GM19455 (cell line): Measurements from ENCODE around the gene PRM1.
A peak's percentile ranks its signal among the peaks of the same experiment; 100 is the strongest.
"Not testable (repeated sequence)": the region's sequence is repeated elsewhere in the genome, so short reads cannot be mapped to it uniquely, and the experiment has no call there.

ENCODE experiments used
- ATAC-seq: cut with Tn5 transposase; IDR thresholded peaks from one replicate; pipeline ENCODE4 v1.9.1; 2021; ENCODE audit not compliant: unreplicated experiment

The PRM1 gene

GRCh38 chr16:11298143-11298900, 17.2 kb upstream of the PRM1 start:
- ATAC-seq = no peak

- ATAC-seq = peak; percentile 76
Measured at GRCh38 chr16:11297492-11298142, 16.5 kb upstream of the PRM1 start.

GRCh38 chr16:11296706-11297491, 15.8 kb upstream of the PRM1 start:
- ATAC-seq = peak; percentile 25

GRCh38 chr16:11296351-11296705, 15.2 kb upstream of the PRM1 start:
- ATAC-seq = no peak

GRCh38 chr16:11295672-11296071, 14.5 kb upstream of the PRM1 start:
- ATAC-seq = no peak

- no peak for ATAC-seq
Measured at GRCh38 chr16:11292076-11292748, 11.1 kb upstream of the PRM1 start.

GRCh38 chr16:11291091-11291703, 10.1 kb upstream of the PRM1 start:
- no peak for ATAC-seq

- no peak for ATAC-seq
Measured at GRCh38 chr16:11290102-11290893, 9.2 kb upstream of the PRM1 start.

GRCh38 chr16:11289696-11290095, 8.6 kb upstream of the PRM1 start:
- ATAC-seq = not testable (repeated sequence)

GRCh38 chr16:11289202-11289601, 8.1 kb upstream of the PRM1 start:
- no peak for ATAC-seq

GRCh38 chr16:11285842-11286241, 4.7 kb upstream of the PRM1 start:
- no peak for ATAC-seq

- no peak for ATAC-seq
Measured at GRCh38 chr16:11283820-11284248, 2.7 kb upstream of the PRM1 start.

GRCh38 chr16:11278681-11279628, 2.2 kb downstream of the PRM1 start:
- no peak for ATAC-seq

GRCh38 chr16:11277607-11278337, 3.4 kb downstream of the PRM1 start:
- ATAC-seq = no peak

GRCh38 chr16:11276896-11277593, 4.1 kb downstream of the PRM1 start:
- no peak for ATAC-seq

GRCh38 chr16:11276143-11276895, 4.8 kb downstream of the PRM1 start, which contains the start of gene PRM2:
Gene PRM2, minus strand, starts transcription at chr16:11276480. Its CDS starts 110 bp downstream, at chr16:11276370.
- no peak for ATAC-seq

- no peak for ATAC-seq
Measured at GRCh38 chr16:11274964-11275363, 6.2 kb downstream of the PRM1 start.
